Osteoblast (primary cell): Measurements from ENCODE around the gene LHX4. TPM values are rescaled to one million over a fixed set of nuclear protein-coding genes. Genes with fewer than 3 reads are reported as not detected.

Experiments used
- DNase-seq: peaks from one replicate; pipeline ENCODE4 v3.0.0; 2011; ENCODE audit warnings: low spot score, mixed read lengths; ENCODE audit not compliant: insufficient read length; ENCODE audit errors: missing footprints
- H2AFZ ChIP-seq: 2 replicates; pipeline ENCODE4 v1.6.0; 2011; ENCODE audit warnings: mild to moderate bottlenecking, low read length
- H3K27ac ChIP-seq: 2 replicates; pipeline ENCODE4 v1.5.1; 2011; ENCODE audit warnings: mild to moderate bottlenecking, low read depth, low read length, moderate library complexity
- H3K27me3 ChIP-seq: 2 replicates; pipeline ENCODE4 v1.6.0; 2012; ENCODE audit warnings: mild to moderate bottlenecking, control low read depth, inconsistent platforms, low read length, moderate library complexity; ENCODE audit not compliant: insufficient read depth
- H3K36me3 ChIP-seq: 2 replicates; pipeline ENCODE4 v1.5.1; 2011; ENCODE audit warnings: mild to moderate bottlenecking, low read length, control low read depth, moderate library complexity; ENCODE audit not compliant: insufficient read depth
- H3K4me1 ChIP-seq: 2 replicates; pipeline ENCODE4 v1.5.1; 2011; ENCODE audit warnings: mild to moderate bottlenecking, low read length, control low read depth, moderate library complexity; ENCODE audit not compliant: insufficient read depth
- H3K4me2 ChIP-seq: 2 replicates; pipeline ENCODE4 v1.6.0; 2011; ENCODE audit warnings: mild to moderate bottlenecking, low read length; ENCODE audit not compliant: insufficient read depth
- H3K4me3 ChIP-seq: fragments of 200-600 bp; sonication (generic); 3 replicates; pipeline ENCODE4 v1.5.1; 2012; ENCODE audit warnings: mild to moderate bottlenecking, low read length, inconsistent platforms; ENCODE audit not compliant: insufficient read depth
- H3K79me2 ChIP-seq: 2 replicates; pipeline ENCODE4 v1.6.0; 2012; ENCODE audit warnings: mild to moderate bottlenecking, low read length, control low read depth, inconsistent platforms; ENCODE audit not compliant: insufficient read depth
- H3K9me3 ChIP-seq: 2 replicates; pipeline ENCODE4 v1.5.1; 2011; ENCODE audit warnings: low read depth, low read length, control low read depth
- H4K20me1 ChIP-seq: 2 replicates; pipeline ENCODE4 v1.6.0; 2012; ENCODE audit warnings: mild to moderate bottlenecking, low read length, control low read depth; ENCODE audit not compliant: insufficient read depth
- CTCF ChIP-seq: IDR thresholded peaks from 2 replicates; pipeline ENCODE4 v1.5.1; 2011; ENCODE audit warnings: mild to moderate bottlenecking, low read depth, low read length, moderate library complexity; ENCODE audit errors: extremely low read depth
- total RNA-seq: library from RNA; depleted of rRNA; stranded (reverse); fragments of >200 nt; gene quantifications from 2 replicates; pipeline ENCODE4 v1.2.3, GENCODE V29; 2012

LHX4 gene
- total RNA-seq, 1 donor: not detected

GRCh38 chr1:180235502-180236239 lies 5.6 kb downstream of the LHX4 start:
- peaks cover 99% of the 10 kb centered on the region for H3K27me3 ChIP-seq
- no peaks in the 10 kb centered on the region for H3K79me2 ChIP-seq
- no peak overlapping the region for H3K4me2 ChIP-seq
- peaks cover 6% of the 10 kb centered on the region for H4K20me1 ChIP-seq
- peak; percentile 81 for DNase-seq
- no peak overlapping the region for H2AFZ ChIP-seq
- no peaks in the 10 kb centered on the region for H3K36me3 ChIP-seq
- no peak overlapping the region for H3K27ac ChIP-seq
- H3K9me3 ChIP-seq: no peaks in the 10 kb centered on the region
- no peak for TF ChIP-seq CTCF
- no peak overlapping the region for H3K4me3 ChIP-seq
- peaks cover 3% of the 10 kb centered on the region for H3K4me1 ChIP-seq

GRCh38 chr1:180236698-180237509 lies 6.8 kb downstream of the LHX4 start:
- Histone ChIP-seq H4K20me1 (peaks cover 6% of the 10 kb centered on the region), H3K9me3 (no peaks in the 10 kb centered on the region), H3K36me3 (no peaks in the 10 kb centered on the region), H3K4me3 (no peak overlapping the region), H3K79me2 (no peaks in the 10 kb centered on the region), H3K4me1 (no peaks in the 10 kb centered on the region), H3K4me2 (no peak overlapping the region), H2AFZ (no peak overlapping the region), H3K27me3 (peaks cover 95% of the 10 kb centered on the region), H3K27ac (no peak overlapping the region)
- DNase-seq: peak; percentile 56
- no peak for TF ChIP-seq CTCF

GRCh38 chr1:180237869-180238476 lies 7.9 kb downstream of the LHX4 start:
- no peak overlapping the region for H3K4me2 ChIP-seq
- H3K4me1 ChIP-seq: no peaks in the 10 kb centered on the region
- H3K27me3 ChIP-seq: peaks cover 92% of the 10 kb centered on the region
- no peaks in the 10 kb centered on the region for H3K36me3 ChIP-seq
- H4K20me1 ChIP-seq: peaks cover 3% of the 10 kb centered on the region
- no peak for TF ChIP-seq CTCF
- H3K9me3 ChIP-seq: no peaks in the 10 kb centered on the region
- no peaks in the 10 kb centered on the region for H3K79me2 ChIP-seq
- H3K4me3 ChIP-seq: no peak overlapping the region
- no peak overlapping the region for H2AFZ ChIP-seq
- H3K27ac ChIP-seq: no peak overlapping the region
- DNase-seq: peak; percentile 43

GRCh38 chr1:180238675-180239074 lies 8.6 kb downstream of the LHX4 start:
- H3K4me1 ChIP-seq: no peaks in the 10 kb centered on the region
- no peaks in the 10 kb centered on the region for H3K9me3 ChIP-seq
- DNase-seq: no peak
- H3K36me3 ChIP-seq: no peaks in the 10 kb centered on the region
- peaks cover 3% of the 10 kb centered on the region for H4K20me1 ChIP-seq
- H3K79me2 ChIP-seq: no peaks in the 10 kb centered on the region
- H3K4me2 ChIP-seq: no peak overlapping the region
- H2AFZ ChIP-seq: no peak overlapping the region
- no peak for TF ChIP-seq CTCF
- peaks cover 85% of the 10 kb centered on the region for H3K27me3 ChIP-seq
- no peak overlapping the region for H3K27ac ChIP-seq
- H3K4me3 ChIP-seq: no peak overlapping the region
